CD14-positive monocyte (primary cell): Measurements from ENCODE around the gene LEKR1. TPM values are rescaled to one million over a fixed set of nuclear protein-coding genes. Genes with fewer than 3 reads are reported as not detected.
A peak's percentile ranks its signal among the peaks of the same experiment; 100 is the strongest.

Experiments
- DNase-seq, 3 donors: peaks; one replicate each; pipeline ENCODE4 v3.0.0-alpha.2; 2011 to 2022
- H2AFZ ChIP-seq: 2 replicates; pipeline ENCODE4 v1.6.0; 2012; ENCODE audit warnings: mild to moderate bottlenecking, low read depth, low read length, inconsistent platforms; ENCODE audit not compliant: insufficient read depth, poor library complexity, severe bottlenecking
- H3K27ac ChIP-seq, 2 donors: 1 replicate in 1 of 2; 2 replicates in 1 of 2; pipeline ENCODE4 v1.5.1; 2012 to 2013; ENCODE audit warnings: low read length in 2 of 2, control low read depth in 1 of 2, inconsistent platforms in 1 of 2, low read depth in 1 of 2, mild to moderate bottlenecking in 1 of 2
- H3K27me3 ChIP-seq, 2 donors: one replicate each; pipeline versions ENCODE4 v1.6.0 to v1.6.1; 2011 to 2013; ENCODE audit warnings: low read length in 2 of 2; ENCODE audit not compliant: control insufficient read depth in 2 of 2, insufficient read depth in 2 of 2
- H3K36me3 ChIP-seq, 2 donors: replicated peaks in 1 of 2; 1 replicate in 1 of 2; 2 replicates in 1 of 2; pipeline versions ENCODE4 v1.5.1 to v1.6.1; 2012 to 2013; ENCODE audit warnings: low read length in 2 of 2, control low read depth in 1 of 2, inconsistent platforms in 1 of 2, mild to moderate bottlenecking in 1 of 2; ENCODE audit not compliant: insufficient read depth in 2 of 2, control insufficient read depth in 1 of 2
- H3K4me1 ChIP-seq, 2 donors: 1 replicate in 1 of 2; 2 replicates in 1 of 2; pipeline versions ENCODE4 v1.5.1 to v1.6.1; 2012 to 2013; ENCODE audit warnings: low read length in 2 of 2, control low read depth in 1 of 2, inconsistent platforms in 1 of 2, mild to moderate bottlenecking in 1 of 2, moderate library complexity in 1 of 2; ENCODE audit not compliant: insufficient read depth in 2 of 2, control insufficient read depth in 1 of 2
- H3K4me2 ChIP-seq: replicated peaks from 2 replicates; pipeline ENCODE3; 2012; ENCODE audit warnings: low read length, moderate library complexity, mild to moderate bottlenecking; ENCODE audit not compliant: poor library complexity, severe bottlenecking; ENCODE audit errors: extremely low read depth
- H3K4me3 ChIP-seq, 3 experiments: fragments of 200-600 bp in 1 of 3; sonication (generic) in 1 of 3; replicated peaks in 1 of 3; 1 replicate in 2 of 3; 2 replicates in 1 of 3; pipeline ENCODE4 v1.5.1; 2011 to 2013; ENCODE audit warnings: low read length in 3 of 3, mild to moderate bottlenecking in 3 of 3, control low read depth in 2 of 3, low read depth in 2 of 3, inconsistent platforms in 1 of 3, moderate library complexity in 1 of 3
- H3K79me2 ChIP-seq: 2 replicates; pipeline ENCODE4 v1.6.0; 2012; ENCODE audit warnings: mild to moderate bottlenecking, control low read depth, inconsistent platforms, low read length, moderate library complexity; ENCODE audit not compliant: insufficient read depth
- H3K9ac ChIP-seq: 2 replicates; pipeline ENCODE4 v1.6.0; 2017; ENCODE audit warnings: low read length, mild to moderate bottlenecking; ENCODE audit not compliant: insufficient read depth, poor library complexity, severe bottlenecking
- H3K9me3 ChIP-seq, 2 donors: replicated peaks in 1 of 2; 1 replicate in 1 of 2; 2 replicates in 1 of 2; pipeline versions ENCODE4 v1.5.1 to v1.6.1; 2012 to 2013; ENCODE audit warnings: low read length in 2 of 2, control low read depth in 1 of 2; ENCODE audit not compliant: control insufficient read depth in 1 of 2, insufficient read depth in 1 of 2
- H4K20me1 ChIP-seq: 2 replicates; pipeline ENCODE4 v1.6.0; 2012; ENCODE audit warnings: mild to moderate bottlenecking, low read length, control low read depth, moderate library complexity; ENCODE audit not compliant: insufficient read depth
- H3K27ac Mint-ChIP-seq, 7 donors: one replicate each; pipeline ENCODE4 v1.8.0; 2020; ENCODE audit warnings: mild to moderate bottlenecking in 7 of 7, mixed read lengths in 7 of 7, moderate library complexity in 6 of 7, inconsistent platforms in 2 of 7
- H3K27me3 Mint-ChIP-seq, 3 donors: one replicate each; pipeline ENCODE4 v1.8.0; 2021 to 2022; ENCODE audit warnings: low read depth in 3 of 3, mild to moderate bottlenecking in 3 of 3, mixed read lengths in 3 of 3, moderate library complexity in 3 of 3, inconsistent platforms in 1 of 3
- H3K36me3 Mint-ChIP-seq, 2 donors: one replicate each; pipeline ENCODE4 v1.8.0; 2020; ENCODE audit warnings: mixed read lengths in 2 of 2, inconsistent platforms in 1 of 2, mild to moderate bottlenecking in 1 of 2
- H3K4me1 Mint-ChIP-seq: one replicate; pipeline ENCODE4 v1.8.0; 2020; ENCODE audit warnings: mild to moderate bottlenecking, mixed read lengths
- H3K4me3 Mint-ChIP-seq, 2 donors: one replicate each; pipeline ENCODE4 v1.8.0; 2020; ENCODE audit warnings: mild to moderate bottlenecking in 2 of 2, mixed read lengths in 2 of 2, moderate library complexity in 1 of 2
- H3K9me3 Mint-ChIP-seq, 7 donors: one replicate each; pipeline ENCODE4 v1.8.0; 2020 to 2022; ENCODE audit warnings: mixed read lengths in 7 of 7, mild to moderate bottlenecking in 6 of 7, moderate library complexity in 6 of 7, inconsistent platforms in 2 of 7
- WGBS: methylation state at CpG from one replicate; pipeline ENCODE4 v1.1.5; 2013; ENCODE audit warnings: missing lambda C conversion rate; ENCODE audit not compliant: insufficient coverage; 5-methylcytosine and 5-hydroxymethylcytosine counted together
- intact Hi-C, 2 donors: fragments of 100-400 bp; cut with micrococcal nuclease; formaldehyde crosslinking; loops; one replicate each; pipeline versions ENCODE4 v1.15.0 to v1.15.1; 2023
- polyA plus RNA-seq, 3 donors: library from polyadenylated mRNA; depleted of rRNA in 1 of 3; unstranded in 2 of 3; stranded (reverse) in 1 of 3; fragments of 300-500 nt in 2 of 3; fragments of >200 nt in 1 of 3; fragmentation: Illumina TruSeq in 2 of 3; gene quantifications; 1 replicate in 2 of 3; 2 replicates in 1 of 3; pipeline ENCODE4 v1.2.3, GENCODE V29; 2012 to 2021
- TF ChIP-seq, protein P1 (sequence below): fragments of 200-600 bp; IDR thresholded peaks from one replicate; pipeline ENCODE4 v1.8.0; 2022; ENCODE audit warnings: antibody characterized with exemption, mild to moderate bottlenecking

LEKR1 gene
- polyA plus RNA-seq, 3 donors: 0.51 to 0.80 TPM; not detected in 1

- Histone ChIP-seq H3K4me2 (no peak overlapping the region), H3K4me1 (peaks cover 13 to 16% of the 10 kb centered on the region in 2 donors), H3K9me3 (no peaks in the 10 kb centered on the region), H2AFZ (no peak overlapping the region), H3K27me3 (no peaks in the 10 kb centered on the region), H3K4me3 (no peak overlapping the region), H3K36me3 (no peaks in the 10 kb centered on the region), H3K9ac (no peak overlapping the region), H4K20me1 (no peaks in the 10 kb centered on the region), H3K27ac (peak overlapping the region in 1 of 2 donors; percentile 60), H3K79me2 (no peaks in the 10 kb centered on the region)
- peak; percentile 73 to 93 (median 85) for DNase-seq
- peaks cover 4 to 10% of the 10 kb centered on the region in 2 donors for H3K36me3 Mint-ChIP-seq
- intact Hi-C loops: loop anchor here in 1 of 2 donors (10.0 kb wide), 1 partner anchor 258 kb away; the partner anchor contains the start of gene SSR3
- H3K4me1 Mint-ChIP-seq: peaks cover 23% of the 10 kb centered on the region
- TF ChIP-seq, protein P1, sequence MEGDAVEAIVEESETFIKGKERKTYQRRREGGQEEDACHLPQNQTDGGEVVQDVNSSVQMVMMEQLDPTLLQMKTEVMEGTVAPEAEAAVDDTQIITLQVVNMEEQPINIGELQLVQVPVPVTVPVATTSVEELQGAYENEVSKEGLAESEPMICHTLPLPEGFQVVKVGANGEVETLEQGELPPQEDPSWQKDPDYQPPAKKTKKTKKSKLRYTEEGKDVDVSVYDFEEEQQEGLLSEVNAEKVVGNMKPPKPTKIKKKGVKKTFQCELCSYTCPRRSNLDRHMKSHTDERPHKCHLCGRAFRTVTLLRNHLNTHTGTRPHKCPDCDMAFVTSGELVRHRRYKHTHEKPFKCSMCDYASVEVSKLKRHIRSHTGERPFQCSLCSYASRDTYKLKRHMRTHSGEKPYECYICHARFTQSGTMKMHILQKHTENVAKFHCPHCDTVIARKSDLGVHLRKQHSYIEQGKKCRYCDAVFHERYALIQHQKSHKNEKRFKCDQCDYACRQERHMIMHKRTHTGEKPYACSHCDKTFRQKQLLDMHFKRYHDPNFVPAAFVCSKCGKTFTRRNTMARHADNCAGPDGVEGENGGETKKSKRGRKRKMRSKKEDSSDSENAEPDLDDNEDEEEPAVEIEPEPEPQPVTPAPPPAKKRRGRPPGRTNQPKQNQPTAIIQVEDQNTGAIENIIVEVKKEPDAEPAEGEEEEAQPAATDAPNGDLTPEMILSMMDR: no peak
- 11% methylated on average over 1 of the region's 6 CpGs for WGBS
- peaks cover 0 to 2% (median 0%) of the 10 kb centered on the region in 7 donors for H3K9me3 Mint-ChIP-seq
- peaks cover 8 to 12% (median 9%) of the 10 kb centered on the region in 3 donors for H3K27me3 Mint-ChIP-seq
- H3K4me3 Mint-ChIP-seq: no peak overlapping the region
- H3K27ac Mint-ChIP-seq: no peak overlapping the region
These were observed 13.4 kb upstream of the LEKR1 start for GRCh38 chr3:156812521-156813335.

- Mint-ChIP-seq H3K27me3 (peaks cover 8 to 14% (median 11%) of the 10 kb centered on the region in 3 donors), H3K4me3 (no peak overlapping the region), H3K4me1 (peaks cover 27% of the 10 kb centered on the region), H3K36me3 (peaks cover 4 to 8% of the 10 kb centered on the region in 2 donors), H3K27ac (no peak overlapping the region), H3K9me3 (peaks cover 0 to 2% (median 0%) of the 10 kb centered on the region in 7 donors)
- H3K27ac ChIP-seq: no peak overlapping the region
- DNase-seq: peak in 2 of 3 donors; percentile 34 to 61
- no peak overlapping the region for H2AFZ ChIP-seq
- H3K9ac ChIP-seq: no peak overlapping the region
- intact Hi-C loops: loop anchor here in 1 of 2 donors (10.0 kb wide), 1 partner anchor 259 kb away; the partner anchor contains the start of gene SSR3
- H3K4me1 ChIP-seq: peaks cover 17 to 20% of the 10 kb centered on the region in 2 donors
- TF ChIP-seq, protein P1: no peak
- no CpG with 5 or more reads among the region's 2 CpGs for WGBS
- no peak overlapping the region for H3K4me3 ChIP-seq
- no peaks in the 10 kb centered on the region for H3K36me3 ChIP-seq
- no peaks in the 10 kb centered on the region for H3K79me2 ChIP-seq
- H4K20me1 ChIP-seq: no peaks in the 10 kb centered on the region
- H3K9me3 ChIP-seq: no peaks in the 10 kb centered on the region
- H3K4me2 ChIP-seq: no peak overlapping the region
- H3K27me3 ChIP-seq: no peaks in the 10 kb centered on the region
These were observed 11.9 kb upstream of the LEKR1 start for GRCh38 chr3:156814295-156814694.
